ENCODE data around the gene CDKL4.
"Not testable (repeated sequence)": the region's sequence is repeated elsewhere in the genome, so short reads cannot be mapped to it uniquely, and the experiment has no call there.

CDKL4 gene

DNA sequence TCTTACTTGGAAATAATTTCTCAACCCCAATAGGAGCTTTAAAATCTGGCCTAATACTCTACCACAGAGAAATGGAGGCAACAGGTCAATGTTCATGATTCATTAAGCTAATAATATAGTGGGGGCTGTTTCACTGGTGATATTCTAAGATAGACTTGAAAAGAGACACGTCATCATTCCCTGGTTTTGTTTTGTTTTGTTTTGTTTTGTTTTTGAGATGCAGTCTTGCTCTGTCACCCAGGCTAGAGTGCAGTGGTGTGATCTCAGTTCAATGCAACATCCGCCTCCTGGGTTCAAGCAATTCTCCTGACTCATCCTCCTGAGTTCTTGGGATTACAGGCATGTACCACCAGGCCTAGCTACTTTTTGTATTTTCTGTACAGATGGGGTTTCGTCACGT, 85.4 kb downstream of the CDKL4 start:
- no peak overlapping the region for H3K27ac Mint-ChIP-seq
- ATAC-seq (replicated peaks) (no peak), DNase-seq (no peak)
- H3K4me3 Mint-ChIP-seq: no peak overlapping the region
- H3K27me3 Mint-ChIP-seq: no peaks in the 10 kb centered on the region
- H3K9me3 Mint-ChIP-seq: no peaks in the 10 kb centered on the region
- no peaks in the 10 kb centered on the region for H3K36me3 Mint-ChIP-seq (ENCODE audit: insufficient read depth)
- H3K4me1 Mint-ChIP-seq (ENCODE audit: low read depth in 2 of 2): no peaks in the 10 kb centered on the region

DNA sequence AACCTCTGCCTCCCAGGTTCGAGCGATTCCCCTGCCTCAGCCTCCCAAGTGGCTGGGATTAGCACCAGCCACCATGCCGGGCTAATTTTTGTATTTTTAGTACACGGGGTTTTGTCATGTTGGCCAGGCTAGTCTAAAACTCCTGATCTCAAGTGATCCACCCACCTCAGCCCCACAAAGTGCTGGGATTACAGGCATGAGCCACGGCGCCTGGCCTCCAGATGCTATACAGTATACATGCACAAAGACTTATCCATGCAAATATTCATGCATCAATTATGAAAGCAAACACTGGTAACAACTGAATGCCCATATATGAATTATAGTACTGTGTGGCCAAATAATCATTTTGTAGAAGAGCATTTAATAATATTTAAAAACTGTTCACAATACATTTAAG, 86.9 kb downstream of the CDKL4 start:
- Mint-ChIP-seq H3K27ac (no peak overlapping the region), H3K4me1 (ENCODE audit: low read depth in 2 of 2) (no peaks in the 10 kb centered on the region), H3K27me3 (no peaks in the 10 kb centered on the region), H3K4me3 (no peak overlapping the region), H3K36me3 (ENCODE audit: insufficient read depth) (no peaks in the 10 kb centered on the region), H3K9me3 (no peaks in the 10 kb centered on the region)
- no peak for DNase-seq
- ATAC-seq (replicated peaks): no peak

DNA sequence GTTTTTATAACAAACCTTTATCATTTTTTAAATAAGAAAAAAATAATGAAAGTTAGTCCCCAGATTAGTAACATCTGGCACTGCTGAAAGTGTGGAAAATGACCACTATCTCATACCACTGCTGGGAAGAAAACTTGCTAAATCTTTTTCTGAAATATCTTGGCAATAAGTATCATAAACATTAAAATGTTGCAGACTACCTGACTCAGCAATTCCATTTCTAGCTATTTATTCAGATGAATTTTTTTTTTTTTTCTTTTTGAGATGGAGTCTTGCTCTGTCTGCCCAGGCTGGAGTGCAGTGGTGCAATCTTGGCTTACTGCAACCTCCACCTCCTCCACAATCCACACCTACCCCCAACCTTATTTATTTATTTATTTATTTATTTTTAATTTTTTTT, 87.7 kb downstream of the CDKL4 start:
- ATAC-seq (replicated peaks): no peak
- no peak overlapping the region for H3K27ac Mint-ChIP-seq
- no peaks in the 10 kb centered on the region for H3K27me3 Mint-ChIP-seq
- DNase-seq: no peak
- H3K4me1 Mint-ChIP-seq (ENCODE audit: low read depth in 2 of 2): no peaks in the 10 kb centered on the region
- no peaks in the 10 kb centered on the region for H3K9me3 Mint-ChIP-seq
- H3K36me3 Mint-ChIP-seq (ENCODE audit: insufficient read depth): no peaks in the 10 kb centered on the region
- no peak overlapping the region for H3K4me3 Mint-ChIP-seq

DNA sequence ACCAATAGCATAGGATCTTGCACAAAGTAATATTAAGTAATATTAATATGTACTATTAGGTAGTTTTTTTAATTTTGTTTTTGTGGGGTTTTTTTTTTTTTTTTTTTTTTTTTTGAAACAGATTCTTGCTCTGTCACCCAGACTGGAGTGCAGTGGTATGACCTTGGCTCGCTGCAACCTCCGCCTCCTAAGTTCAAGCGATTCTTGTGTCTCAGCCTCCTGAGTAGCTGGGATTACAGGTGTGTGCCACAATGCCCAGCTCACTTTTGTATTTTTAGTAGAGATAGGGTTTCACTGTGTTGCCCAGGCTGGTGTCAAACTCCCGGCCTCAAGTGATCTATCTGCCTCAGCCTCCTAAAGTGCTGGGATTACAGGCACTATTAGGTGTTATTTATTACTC, 88.2 kb downstream of the CDKL4 start:
- DNase-seq; H3K9me3 Mint-ChIP-seq; H3K4me3 Mint-ChIP-seq; H3K4me1 Mint-ChIP-seq (ENCODE audit: low read depth in 2 of 2); H3K27me3 Mint-ChIP-seq; ATAC-seq (replicated peaks); H3K27ac Mint-ChIP-seq; H3K36me3 Mint-ChIP-seq (ENCODE audit: insufficient read depth): not testable (repeated sequence)

DNA sequence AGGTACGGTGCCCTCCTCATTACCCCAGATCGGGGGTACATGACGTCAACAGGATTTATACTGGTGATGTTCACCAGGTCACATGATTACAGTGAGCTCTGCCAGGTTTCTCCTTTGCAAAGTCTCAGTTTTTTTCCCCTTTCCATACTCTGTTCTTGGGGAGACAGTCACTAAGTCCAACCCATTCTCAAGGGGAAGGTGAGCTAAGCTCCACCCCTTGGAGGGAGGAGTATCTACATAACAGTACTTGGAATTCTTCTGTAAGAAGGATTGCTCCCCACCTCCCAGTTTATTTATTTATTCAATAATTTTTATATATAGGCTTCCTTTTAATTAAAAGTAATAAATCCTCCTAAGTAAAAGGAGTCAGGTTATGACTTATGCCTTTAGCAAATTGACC, 88.8 kb downstream of the CDKL4 start:
- Mint-ChIP-seq H3K4me1 (ENCODE audit: low read depth in 2 of 2) (no peaks in the 10 kb centered on the region), H3K36me3 (ENCODE audit: insufficient read depth) (no peaks in the 10 kb centered on the region), H3K27ac (no peak overlapping the region), H3K27me3 (no peaks in the 10 kb centered on the region), H3K9me3 (no peaks in the 10 kb centered on the region), H3K4me3 (no peak overlapping the region)
- ATAC-seq (replicated peaks): no peak
- DNase-seq: no peak

DNA sequence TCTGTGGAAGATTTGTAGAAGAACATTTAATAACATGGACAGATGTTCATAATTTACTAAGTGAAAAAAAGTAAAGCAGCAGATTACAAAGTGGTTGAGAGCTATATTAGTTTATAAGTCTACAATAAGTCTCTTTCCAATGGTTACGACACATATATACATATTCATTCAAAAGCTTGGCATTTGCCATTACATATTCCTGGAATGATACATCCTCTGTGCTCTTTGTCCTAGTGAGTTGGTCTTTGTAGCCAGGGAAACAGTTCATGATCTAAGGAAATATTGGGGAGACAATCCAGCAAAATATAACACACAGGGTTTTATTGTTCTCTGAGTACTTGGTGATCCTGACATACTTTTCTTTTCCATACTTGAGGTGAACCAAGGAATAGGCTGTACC, 90.5 kb downstream of the CDKL4 start:
- Mint-ChIP-seq H3K36me3 (ENCODE audit: insufficient read depth) (no peaks in the 10 kb centered on the region), H3K27me3 (no peaks in the 10 kb centered on the region), H3K4me1 (ENCODE audit: low read depth in 2 of 2) (no peaks in the 10 kb centered on the region), H3K27ac (no peak overlapping the region), H3K4me3 (no peak overlapping the region), H3K9me3 (no peaks in the 10 kb centered on the region)
- ATAC-seq (replicated peaks) (no peak), DNase-seq (no peak)

DNA sequence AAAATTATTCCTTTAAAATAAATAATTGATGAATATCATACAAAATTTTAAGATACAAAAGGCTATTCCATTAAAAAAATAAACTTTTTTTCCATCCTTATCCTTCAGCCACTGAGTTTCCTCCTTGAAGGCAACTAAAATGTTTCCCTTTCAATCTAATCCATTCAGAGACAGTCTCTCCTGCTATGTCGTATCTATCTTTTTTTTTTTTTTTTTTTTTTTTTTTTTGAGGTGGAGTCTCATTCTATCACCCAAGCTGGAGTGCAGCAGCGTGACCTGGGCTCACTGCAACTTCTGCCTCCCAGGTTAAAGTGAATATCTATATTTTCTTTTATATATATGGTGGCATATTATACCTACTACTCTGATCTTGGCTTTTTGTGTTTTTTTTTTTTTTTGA, 91.3 kb downstream of the CDKL4 start:
- H3K4me3 Mint-ChIP-seq: no peak overlapping the region
- DNase-seq (no peak), ATAC-seq (replicated peaks) (no peak)
- H3K4me1 Mint-ChIP-seq (ENCODE audit: low read depth in 2 of 2): no peaks in the 10 kb centered on the region
- H3K36me3 Mint-ChIP-seq (ENCODE audit: insufficient read depth): no peaks in the 10 kb centered on the region
- no peak overlapping the region for H3K27ac Mint-ChIP-seq
- no peaks in the 10 kb centered on the region for H3K27me3 Mint-ChIP-seq
- H3K9me3 Mint-ChIP-seq: no peaks in the 10 kb centered on the region

DNA sequence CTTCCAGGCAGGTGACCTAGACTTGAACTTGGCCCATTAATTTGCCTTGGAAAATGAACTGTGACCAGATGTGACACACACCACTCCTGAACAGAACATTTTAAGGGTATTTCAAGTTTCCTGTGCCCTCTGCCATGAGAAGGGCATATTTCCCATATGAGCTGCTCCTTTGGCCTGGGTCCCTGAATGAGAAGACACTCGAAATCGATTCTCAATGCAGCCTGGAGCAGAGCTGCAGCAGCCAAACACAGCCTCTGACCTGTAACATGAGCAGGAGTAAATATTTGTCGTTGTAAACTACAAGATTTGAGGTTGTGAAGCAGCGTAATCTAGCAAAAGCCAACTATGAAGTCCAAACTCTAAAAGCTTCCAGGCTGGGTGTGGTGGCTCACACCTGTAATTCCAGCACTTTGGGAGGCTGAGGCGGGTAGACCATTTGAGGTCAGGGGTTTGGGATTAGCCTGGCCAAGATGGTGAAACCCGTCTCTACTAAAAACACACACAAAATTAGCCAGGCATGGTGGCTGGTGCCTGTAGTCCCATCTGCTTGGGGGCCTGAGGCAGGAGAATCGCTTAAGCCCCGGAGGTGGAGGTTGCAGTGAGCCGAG, 92.8 kb downstream of the CDKL4 start:
- H3K4me1 Mint-ChIP-seq (ENCODE audit: low read depth in 2 of 2): no peaks in the 10 kb centered on the region
- H3K9me3 Mint-ChIP-seq: no peaks in the 10 kb centered on the region
- H3K4me3 Mint-ChIP-seq: no peak overlapping the region
- no peaks in the 10 kb centered on the region for H3K27me3 Mint-ChIP-seq
- no peak for ATAC-seq (replicated peaks)
- no peaks in the 10 kb centered on the region for H3K36me3 Mint-ChIP-seq (ENCODE audit: insufficient read depth)
- DNase-seq: no peak
- H3K27ac Mint-ChIP-seq: no peak overlapping the region

DNA sequence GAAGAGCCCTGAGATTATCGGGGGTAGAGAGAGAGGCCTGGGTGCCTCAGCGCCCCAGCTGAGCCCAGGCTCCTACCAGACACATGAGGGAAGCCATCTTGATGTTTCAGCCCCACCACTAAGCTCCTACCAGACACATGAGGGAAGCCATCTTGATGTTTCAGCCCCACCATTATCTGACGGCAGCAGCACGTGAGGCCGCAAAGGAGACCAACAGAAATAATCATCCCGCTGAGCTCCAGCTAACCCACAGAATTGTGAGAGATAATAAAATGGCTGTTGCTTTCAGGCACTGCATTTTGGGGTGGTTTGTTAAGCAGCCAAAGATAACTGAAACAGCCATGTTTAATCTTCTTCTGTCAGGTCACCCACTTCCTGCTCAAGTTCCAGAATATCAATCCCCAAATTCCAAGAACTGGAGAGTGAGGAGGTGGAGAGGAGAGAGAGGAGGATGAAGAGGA, 93.6 kb downstream of the CDKL4 start:
- Mint-ChIP-seq H3K27ac (no peak overlapping the region), H3K4me1 (ENCODE audit: low read depth in 2 of 2) (no peaks in the 10 kb centered on the region), H3K9me3 (no peaks in the 10 kb centered on the region), H3K4me3 (no peak overlapping the region), H3K27me3 (no peaks in the 10 kb centered on the region), H3K36me3 (ENCODE audit: insufficient read depth) (no peaks in the 10 kb centered on the region)
- no peak for DNase-seq
- no peak for ATAC-seq (replicated peaks)

DNA sequence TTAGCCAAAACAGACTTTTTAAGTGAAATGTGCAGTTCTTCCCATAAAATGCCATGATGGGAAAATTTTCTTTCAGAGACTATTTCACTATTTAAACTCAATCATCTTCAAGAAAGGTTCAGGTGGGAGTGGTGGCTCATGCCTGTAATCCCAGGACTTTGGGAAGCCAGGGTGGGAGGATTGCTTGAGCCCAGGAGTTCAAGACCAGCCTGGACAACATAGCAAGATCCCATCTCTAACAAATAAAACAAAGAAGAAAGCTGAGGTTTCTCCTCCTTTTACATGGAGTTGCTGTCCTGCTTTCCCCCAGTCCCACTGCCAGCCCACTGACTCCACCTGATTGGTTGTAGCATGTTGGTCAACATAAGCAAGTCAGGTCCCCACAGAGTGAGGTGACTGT, 97.1 kb downstream of the CDKL4 start:
- peaks cover 0 to 7% of the 10 kb centered on the region in 2 donors for H3K4me1 Mint-ChIP-seq (ENCODE audit: low read depth in 2 of 2)
- no peaks in the 10 kb centered on the region for H3K9me3 Mint-ChIP-seq
- ATAC-seq (replicated peaks): no peak
- H3K36me3 Mint-ChIP-seq (ENCODE audit: insufficient read depth): no peaks in the 10 kb centered on the region
- no peaks in the 10 kb centered on the region for H3K27me3 Mint-ChIP-seq
- no peak overlapping the region for H3K4me3 Mint-ChIP-seq
- H3K27ac Mint-ChIP-seq: no peak overlapping the region
- no peak for DNase-seq

DNA sequence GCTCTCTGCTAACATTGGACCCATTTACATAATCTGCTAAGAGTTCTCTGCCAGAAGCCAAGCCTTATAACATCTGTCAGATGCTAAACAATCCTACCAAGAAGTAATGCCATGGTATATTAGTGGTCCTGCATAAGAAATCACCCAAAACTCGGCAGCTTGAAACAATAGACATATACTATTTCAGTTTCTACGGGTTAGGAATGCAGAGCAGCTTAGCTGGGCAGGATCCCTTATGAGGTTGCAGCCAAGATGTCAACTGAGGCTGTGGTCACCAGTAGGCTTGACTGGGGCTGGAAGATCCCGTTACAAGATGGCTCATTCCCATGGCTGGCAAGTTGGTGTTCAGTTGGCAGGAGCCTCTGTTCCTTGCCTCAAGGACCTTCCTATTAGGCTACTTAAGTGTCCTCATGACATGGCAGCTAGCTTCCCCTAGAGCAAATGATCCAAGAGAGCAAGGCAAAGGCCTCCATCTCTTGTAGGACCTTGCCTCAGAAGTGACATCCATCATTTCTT, 97.8 kb downstream of the CDKL4 start:
- no peak overlapping the region for H3K4me3 Mint-ChIP-seq
- no peak overlapping the region for H3K27ac Mint-ChIP-seq
- peaks cover 0 to 8% of the 10 kb centered on the region in 2 donors for H3K4me1 Mint-ChIP-seq (ENCODE audit: low read depth in 2 of 2)
- no peaks in the 10 kb centered on the region for H3K27me3 Mint-ChIP-seq
- no peaks in the 10 kb centered on the region for H3K36me3 Mint-ChIP-seq (ENCODE audit: insufficient read depth)
- DNase-seq (no peak), ATAC-seq (replicated peaks) (no peak)
- H3K9me3 Mint-ChIP-seq: no peaks in the 10 kb centered on the region

DNA sequence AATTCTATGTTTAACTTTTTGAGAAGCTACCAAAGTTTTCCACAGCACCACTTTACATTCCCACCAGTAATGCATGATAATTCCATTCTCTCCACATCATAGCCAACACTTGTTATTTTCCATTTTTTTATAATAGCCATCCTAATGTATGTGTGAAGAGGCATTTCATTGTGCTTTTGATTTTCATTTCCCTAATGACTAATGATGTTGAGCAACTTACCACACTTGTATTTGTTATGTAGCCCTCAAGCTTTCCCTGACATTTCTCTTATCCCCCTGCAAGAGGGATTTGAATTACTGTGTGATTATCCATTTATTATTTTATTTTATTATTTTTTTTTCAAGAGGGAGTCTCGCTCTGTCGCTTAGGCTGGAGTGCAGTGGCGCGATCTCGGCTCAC, 99.4 kb downstream of the CDKL4 start:
- H3K36me3 Mint-ChIP-seq (ENCODE audit: insufficient read depth): peaks cover 6% of the 10 kb centered on the region
- no peaks in the 10 kb centered on the region for H3K9me3 Mint-ChIP-seq
- H3K27me3 Mint-ChIP-seq: no peaks in the 10 kb centered on the region
- H3K4me1 Mint-ChIP-seq (ENCODE audit: low read depth in 2 of 2): peaks cover 5 to 11% of the 10 kb centered on the region in 2 donors
- no peak overlapping the region for H3K4me3 Mint-ChIP-seq
- no peak for ATAC-seq (replicated peaks)
- no peak for DNase-seq
- peak overlapping the region in 1 of 2 donors; percentile 17 for H3K27ac Mint-ChIP-seq

DNA sequence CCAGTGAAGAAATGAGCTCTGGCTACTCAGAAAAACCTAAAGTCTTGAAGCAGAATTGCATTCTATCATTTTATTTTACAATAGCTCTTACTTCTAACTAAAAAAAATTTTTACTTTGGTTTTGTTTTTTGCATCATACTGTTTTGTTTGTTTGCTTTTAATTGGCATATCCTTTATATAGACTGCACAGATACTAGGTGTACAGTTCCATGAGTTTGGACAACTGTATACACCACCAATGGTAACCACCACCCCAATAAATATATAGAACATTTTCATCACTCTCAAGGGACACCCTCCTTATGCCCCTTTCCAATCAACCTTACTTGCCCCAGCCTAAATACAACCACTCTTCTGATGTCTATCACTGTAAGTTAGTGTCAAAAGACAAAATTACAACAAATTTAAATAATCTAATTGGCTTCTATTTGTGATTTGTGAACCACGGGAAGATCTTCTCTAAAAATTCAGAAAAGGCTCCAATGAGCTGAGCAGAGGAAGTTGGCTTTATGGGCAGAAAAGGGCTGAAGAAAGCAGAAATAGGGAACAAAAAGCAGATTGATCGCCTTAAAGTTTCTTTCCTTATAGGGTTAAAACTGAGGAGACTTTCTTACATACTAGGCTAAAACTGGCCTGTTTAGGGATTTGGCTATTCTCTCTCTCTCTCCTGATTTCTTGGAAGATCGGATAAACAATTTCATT, 100.7 kb downstream of the CDKL4 start:
- Mint-ChIP-seq H3K4me3 (no peak overlapping the region), H3K27me3 (no peaks in the 10 kb centered on the region), H3K36me3 (ENCODE audit: insufficient read depth) (peaks cover 6% of the 10 kb centered on the region), H3K4me1 (ENCODE audit: low read depth in 2 of 2) (peaks cover 12 to 15% of the 10 kb centered on the region in 2 donors), H3K27ac (no peak overlapping the region), H3K9me3 (no peaks in the 10 kb centered on the region)
- DNase-seq (no peak), ATAC-seq (replicated peaks) (no peak)

Data from effector memory CD8-positive, alpha-beta T cell (primary cell).